Thyroid gland (tissue), 4 donors: ENCODE results near the gene AFF2. TPM values are rescaled to one million over a fixed set of nuclear protein-coding genes. Genes with fewer than 3 reads are reported as not detected.

ENCODE experiments used
- DNase-seq, 2 donors: peaks; one replicate each; pipeline ENCODE4 v3.0.0-alpha.2; 2019
- H3K27ac ChIP-seq, 3 donors: fragments of 200-600 bp; sonication (generic); 1 replicate in 2 of 3; 2 replicates in 1 of 3; pipeline ENCODE4 v1.5.1; 2016 to 2019; ENCODE audit warnings: mild to moderate bottlenecking in 1 of 3, moderate library complexity in 1 of 3
- H3K27me3 ChIP-seq: fragments of 200-600 bp; sonication (generic); one replicate; pipeline ENCODE4 v1.5.1; 2019
- H3K36me3 ChIP-seq, 2 donors: fragments of 200-600 bp; sonication (generic); one replicate each; pipeline ENCODE4 v1.5.1; 2016 to 2019
- H3K4me1 ChIP-seq, 2 donors: fragments of 200-600 bp; sonication (generic); one replicate each; pipeline ENCODE4 v1.5.1; 2017 to 2019
- H3K4me3 ChIP-seq, 3 donors: fragments of 200-600 bp; sonication (generic); replicated peaks in 1 of 3; 1 replicate in 2 of 3; 2 replicates in 1 of 3; pipeline ENCODE4 v1.5.1; 2016; ENCODE audit warnings: mild to moderate bottlenecking in 1 of 3
- H3K9me3 ChIP-seq: fragments of 200-600 bp; sonication (generic); one replicate; pipeline ENCODE4 v1.5.1; 2017
- POLR2A ChIP-seq, 2 donors: fragments of 450-650 bp; IDR thresholded peaks; one replicate each; pipeline ENCODE4 v1.6.1; 2017; ENCODE audit warnings: antibody characterized with exemption in 2 of 2, mild to moderate bottlenecking in 2 of 2, moderate library complexity in 1 of 2
- WGBS, 2 donors: methylation state at CpG; one replicate each; pipeline ENCODE4 v1.1.5; 2017; 5-methylcytosine and 5-hydroxymethylcytosine counted together
- intact Hi-C: fragments of 100-400 bp; cut with DNase I; formaldehyde crosslinking; loops from one replicate; pipeline ENCODE4 v1.15.1; 2023
- total RNA-seq, 4 donors: library from RNA; depleted of rRNA; stranded (reverse); fragments of >200 nt; gene quantifications; one replicate each; pipeline ENCODE4 v1.2.3, GENCODE V29; 2016
- TF ChIP-seq, protein P1 (sequence below), 6 experiments: fragments of 200-600 bp in 3 of 6; fragments of 450-650 bp in 3 of 6; sonication (generic) in 3 of 6; IDR thresholded peaks; one replicate each; pipeline ENCODE4 v1.5.1; 2016 to 2019; ENCODE audit warnings: antibody characterized with exemption in 6 of 6, mild to moderate bottlenecking in 2 of 6, inconsistent platforms in 1 of 6, moderate library complexity in 1 of 6

The AFF2 gene
- total RNA-seq, 4 donors from 2014 or later: 3.7 to 6.5 (median 4.4) TPM

DNA sequence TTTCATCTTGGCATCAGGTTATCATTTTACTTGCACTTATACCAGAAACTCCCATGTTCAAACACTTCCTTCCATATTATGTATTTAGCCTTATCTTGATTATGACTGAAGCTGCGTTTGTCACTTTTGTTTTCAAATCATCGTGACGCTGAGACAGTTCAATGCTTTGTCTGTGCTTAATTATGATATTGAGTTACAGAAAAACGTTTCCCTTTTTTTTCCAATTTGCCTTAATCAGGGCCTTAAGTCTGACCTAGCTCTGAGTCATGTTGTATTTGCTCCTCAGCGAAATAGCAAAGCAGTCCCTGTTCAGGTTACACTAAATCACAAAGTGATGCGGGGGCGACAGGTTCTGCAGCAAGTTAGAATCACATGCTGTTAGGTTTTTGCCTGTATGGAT lies 254.7 kb downstream of the AFF2 start:
- TF ChIP-seq, protein P1, sequence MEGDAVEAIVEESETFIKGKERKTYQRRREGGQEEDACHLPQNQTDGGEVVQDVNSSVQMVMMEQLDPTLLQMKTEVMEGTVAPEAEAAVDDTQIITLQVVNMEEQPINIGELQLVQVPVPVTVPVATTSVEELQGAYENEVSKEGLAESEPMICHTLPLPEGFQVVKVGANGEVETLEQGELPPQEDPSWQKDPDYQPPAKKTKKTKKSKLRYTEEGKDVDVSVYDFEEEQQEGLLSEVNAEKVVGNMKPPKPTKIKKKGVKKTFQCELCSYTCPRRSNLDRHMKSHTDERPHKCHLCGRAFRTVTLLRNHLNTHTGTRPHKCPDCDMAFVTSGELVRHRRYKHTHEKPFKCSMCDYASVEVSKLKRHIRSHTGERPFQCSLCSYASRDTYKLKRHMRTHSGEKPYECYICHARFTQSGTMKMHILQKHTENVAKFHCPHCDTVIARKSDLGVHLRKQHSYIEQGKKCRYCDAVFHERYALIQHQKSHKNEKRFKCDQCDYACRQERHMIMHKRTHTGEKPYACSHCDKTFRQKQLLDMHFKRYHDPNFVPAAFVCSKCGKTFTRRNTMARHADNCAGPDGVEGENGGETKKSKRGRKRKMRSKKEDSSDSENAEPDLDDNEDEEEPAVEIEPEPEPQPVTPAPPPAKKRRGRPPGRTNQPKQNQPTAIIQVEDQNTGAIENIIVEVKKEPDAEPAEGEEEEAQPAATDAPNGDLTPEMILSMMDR (IDR thresholded peaks at IDR 0.05): no peak
- no peak for TF ChIP-seq POLR2A (IDR thresholded peaks at IDR 0.05)
- H3K9me3 ChIP-seq: no peaks in the 10 kb centered on the region
- no peak overlapping the region for H3K27ac ChIP-seq
- intact Hi-C loops: no loop called here
- H3K27me3 ChIP-seq: no peaks in the 10 kb centered on the region
- no peak for DNase-seq
- H3K4me3 ChIP-seq: no peak overlapping the region
- no peaks in the 10 kb centered on the region for H3K36me3 ChIP-seq
- WGBS, 2 donors: 86 to 87% methylated on average over 7 of the region's 7 CpGs
- H3K4me1 ChIP-seq: no peaks in the 10 kb centered on the region

DNA sequence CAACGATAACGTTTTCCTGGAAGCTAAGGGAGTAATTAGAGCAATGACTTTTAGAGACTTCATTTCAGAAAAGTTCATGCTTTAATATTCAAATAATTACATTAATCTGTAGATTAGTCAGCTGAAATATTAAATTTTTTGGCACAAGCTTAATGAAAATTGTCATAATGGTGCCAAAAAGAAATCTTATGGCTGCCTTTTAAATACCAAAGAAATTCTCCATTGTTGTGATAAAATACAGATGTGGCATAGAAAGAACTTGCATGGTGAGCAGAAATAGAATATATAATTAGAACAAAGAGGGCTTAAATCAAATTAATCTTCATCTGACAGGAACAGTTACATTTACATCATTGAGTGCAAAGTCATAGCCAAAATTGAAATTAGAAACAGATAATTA lies 263.5 kb downstream of the AFF2 start:
- DNase-seq: no peak
- Histone ChIP-seq H3K36me3 (no peaks in the 10 kb centered on the region), H3K27me3 (no peaks in the 10 kb centered on the region), H3K4me3 (no peak overlapping the region), H3K4me1 (no peaks in the 10 kb centered on the region), H3K9me3 (no peaks in the 10 kb centered on the region), H3K27ac (no peak overlapping the region)
- intact Hi-C loops: no loop called here
- TF ChIP-seq, protein P1 (IDR thresholded peaks at IDR 0.05): no peak
- no peak for TF ChIP-seq POLR2A (IDR thresholded peaks at IDR 0.05)
- WGBS, 2 donors: 75 to 96% methylated on average over 2 of the region's 2 CpGs

DNA sequence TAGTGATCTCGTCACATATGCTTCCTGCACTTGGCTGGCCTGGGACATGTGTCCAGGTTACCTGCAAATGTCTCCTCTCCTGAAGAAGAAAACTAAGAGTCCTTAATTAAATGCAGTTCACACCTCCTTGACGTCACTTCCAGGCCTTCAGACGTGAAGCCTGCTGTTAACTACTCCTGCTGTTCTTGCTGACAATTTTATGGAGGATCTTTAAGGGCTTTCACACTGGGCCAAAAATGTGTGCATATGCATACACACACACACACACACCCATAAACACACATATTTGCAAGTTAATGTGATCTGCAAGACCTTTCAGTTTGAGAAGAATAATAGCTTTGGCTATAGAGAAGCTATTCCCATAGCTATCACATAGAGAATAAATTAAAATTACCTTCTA lies 267.9 kb downstream of the AFF2 start:
- intact Hi-C loops: no loop called here
- H3K36me3 ChIP-seq: no peaks in the 10 kb centered on the region
- H3K4me1 ChIP-seq: no peaks in the 10 kb centered on the region
- no peak overlapping the region for H3K27ac ChIP-seq
- 84 to 90% methylated on average over 3 of the region's 3 CpGs for WGBS, 2 donors
- no peaks in the 10 kb centered on the region for H3K9me3 ChIP-seq
- no peaks in the 10 kb centered on the region for H3K27me3 ChIP-seq
- no peak for TF ChIP-seq POLR2A (IDR thresholded peaks at IDR 0.05)
- TF ChIP-seq, protein P1 (IDR thresholded peaks at IDR 0.05): no peak
- H3K4me3 ChIP-seq: no peak overlapping the region
- DNase-seq: no peak

DNA sequence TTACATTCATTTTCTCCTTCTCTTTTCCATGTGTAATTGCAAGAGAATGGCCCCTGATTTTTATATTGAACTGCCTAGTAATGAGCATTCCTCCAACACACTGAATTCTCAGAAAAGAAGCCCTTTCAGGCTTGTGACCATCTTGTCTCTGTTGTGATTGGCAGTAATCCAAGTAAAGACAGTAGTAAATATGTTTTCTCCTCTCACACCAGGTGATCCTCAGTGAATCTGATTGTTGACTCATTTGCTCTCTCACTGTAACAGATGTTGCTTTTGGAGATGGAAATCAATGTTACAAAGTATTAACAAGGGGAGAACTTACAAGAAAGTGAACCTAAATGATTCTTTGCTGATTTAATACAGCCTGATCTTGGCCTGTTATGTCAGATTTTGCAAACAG lies 271.0 kb downstream of the AFF2 start:
- H3K36me3 ChIP-seq: no peaks in the 10 kb centered on the region
- TF ChIP-seq POLR2A (IDR thresholded peaks at IDR 0.05): no peak
- TF ChIP-seq, protein P1 (IDR thresholded peaks at IDR 0.05): no peak
- no peak for DNase-seq
- H3K9me3 ChIP-seq: no peaks in the 10 kb centered on the region
- intact Hi-C loops: no loop called here
- no peak overlapping the region for H3K27ac ChIP-seq
- H3K4me3 ChIP-seq: no peak overlapping the region
- H3K4me1 ChIP-seq: no peaks in the 10 kb centered on the region
- no peaks in the 10 kb centered on the region for H3K27me3 ChIP-seq

DNA sequence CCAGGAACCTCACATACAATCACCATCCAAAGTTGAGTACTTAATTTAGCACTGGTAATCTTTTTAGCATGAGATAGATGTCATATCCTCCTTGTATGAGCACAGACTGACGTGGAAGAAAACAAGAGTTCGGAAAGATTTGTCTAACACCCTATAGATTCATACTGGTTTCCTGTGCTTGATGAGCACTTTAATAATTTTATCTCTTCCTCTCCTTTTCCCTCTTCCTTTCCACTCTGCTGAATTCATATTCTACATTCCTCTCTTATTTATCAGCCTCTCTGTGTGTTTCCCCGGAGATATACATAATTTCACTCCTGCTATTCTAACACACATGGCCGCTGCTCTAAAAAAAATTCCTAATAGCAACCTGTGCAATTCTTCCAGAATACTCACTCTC lies 273.9 kb downstream of the AFF2 start:
- Histone ChIP-seq H3K27me3 (no peaks in the 10 kb centered on the region), H3K4me3 (no peak overlapping the region), H3K4me1 (no peaks in the 10 kb centered on the region), H3K36me3 (no peaks in the 10 kb centered on the region), H3K9me3 (no peaks in the 10 kb centered on the region), H3K27ac (no peak overlapping the region)
- DNase-seq: no peak
- intact Hi-C loops: no loop called here
- TF ChIP-seq, protein P1 (IDR thresholded peaks at IDR 0.05): no peak
- no peak for TF ChIP-seq POLR2A (IDR thresholded peaks at IDR 0.05)
- 91 to 93% methylated on average over 4 of the region's 4 CpGs for WGBS, 2 donors
